ENCODE data around the gene KCNMA1. TPM values are rescaled to one million over a fixed set of nuclear protein-coding genes. Genes with fewer than 3 reads are reported as not detected.
A peak's percentile ranks its signal among the peaks of the same experiment; 100 is the strongest.

KCNMA1 gene
- total RNA-seq, 1 donor from 2014 or later = not detected

DNA sequence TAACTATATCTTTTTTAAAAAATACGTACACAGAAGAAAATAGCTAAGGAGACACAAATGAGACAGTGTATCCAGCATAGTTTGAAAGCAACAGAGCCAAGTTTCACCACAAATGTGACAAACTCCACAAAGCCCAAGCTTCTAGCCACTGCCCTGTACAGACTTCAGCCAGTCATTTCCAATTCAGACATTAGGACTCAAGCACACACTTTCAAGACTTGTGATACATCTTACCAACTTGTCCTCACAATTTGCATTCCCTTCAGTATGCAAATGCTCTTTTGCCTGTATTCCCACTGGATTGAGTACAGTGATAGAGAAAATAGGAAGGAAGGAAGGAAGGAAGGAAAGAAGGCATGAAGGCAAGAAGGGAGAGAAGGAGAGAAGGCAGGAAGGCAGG is 510.4 kb downstream of the KCNMA1 start:
- no peak for DNase-seq (ENCODE audit: low read depth in 2 of 2)

DNA sequence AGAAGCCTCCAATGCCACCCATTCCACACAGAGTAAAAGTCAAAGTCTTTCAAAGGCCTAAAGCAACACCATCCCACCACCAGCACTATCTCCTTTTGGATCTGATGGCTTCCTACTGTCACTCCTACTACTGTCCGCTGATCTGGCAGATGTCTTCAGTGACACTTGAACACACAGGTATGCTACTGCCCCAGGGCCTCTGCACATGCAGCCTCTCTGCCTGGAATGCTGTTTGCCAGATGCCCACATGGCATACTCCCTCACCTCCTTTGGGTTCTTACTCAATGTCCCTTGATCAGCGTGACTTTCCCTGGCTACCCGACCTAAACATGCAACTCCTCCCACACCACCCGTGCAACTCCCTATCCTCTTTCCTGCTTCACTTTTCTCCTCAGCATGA is 512.4 kb downstream of the KCNMA1 start:
- DNase-seq (ENCODE audit: low read depth in 2 of 2) = no peak

DNA sequence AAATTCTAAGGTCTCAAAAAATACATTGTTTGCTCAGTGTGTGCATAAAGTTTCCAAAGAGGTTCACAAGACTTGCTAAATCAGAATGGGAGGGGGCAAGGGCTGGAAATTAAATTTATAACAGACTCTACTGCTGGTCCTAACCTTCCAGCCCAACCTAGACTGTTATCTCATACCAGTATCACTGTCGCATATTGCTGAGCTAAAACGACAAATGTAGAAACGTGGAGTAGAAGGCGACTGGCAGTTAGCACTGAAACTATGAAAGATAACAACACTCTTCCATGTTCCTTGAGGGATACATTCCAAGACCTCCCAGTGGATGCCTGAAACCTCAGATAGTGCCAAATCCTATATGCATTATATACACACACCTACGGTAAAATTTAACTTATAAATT is 514.3 kb downstream of the KCNMA1 start:
- DNase-seq (ENCODE audit: low read depth in 2 of 2) = no peak

DNA sequence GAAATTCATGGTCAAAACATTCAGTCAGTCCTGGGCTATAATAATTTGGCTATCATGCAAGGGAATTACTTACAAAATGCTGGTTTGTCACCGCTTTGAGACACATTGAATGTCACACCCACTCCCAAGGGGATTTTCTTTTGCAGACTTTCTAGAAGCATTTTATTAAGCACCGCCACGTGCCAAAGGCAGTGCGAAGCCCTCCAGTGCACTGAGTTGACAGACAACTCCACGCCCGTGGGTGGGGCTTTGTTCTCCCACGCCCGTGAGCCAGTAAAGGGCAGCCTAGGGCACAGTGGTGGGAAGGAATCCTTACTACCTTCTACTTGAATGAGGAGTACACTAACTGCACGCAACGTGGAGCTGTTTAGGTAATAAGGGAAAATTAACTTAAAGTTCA is 515.8 kb downstream of the KCNMA1 start:
- no peak for DNase-seq (ENCODE audit: low read depth in 2 of 2)

DNA sequence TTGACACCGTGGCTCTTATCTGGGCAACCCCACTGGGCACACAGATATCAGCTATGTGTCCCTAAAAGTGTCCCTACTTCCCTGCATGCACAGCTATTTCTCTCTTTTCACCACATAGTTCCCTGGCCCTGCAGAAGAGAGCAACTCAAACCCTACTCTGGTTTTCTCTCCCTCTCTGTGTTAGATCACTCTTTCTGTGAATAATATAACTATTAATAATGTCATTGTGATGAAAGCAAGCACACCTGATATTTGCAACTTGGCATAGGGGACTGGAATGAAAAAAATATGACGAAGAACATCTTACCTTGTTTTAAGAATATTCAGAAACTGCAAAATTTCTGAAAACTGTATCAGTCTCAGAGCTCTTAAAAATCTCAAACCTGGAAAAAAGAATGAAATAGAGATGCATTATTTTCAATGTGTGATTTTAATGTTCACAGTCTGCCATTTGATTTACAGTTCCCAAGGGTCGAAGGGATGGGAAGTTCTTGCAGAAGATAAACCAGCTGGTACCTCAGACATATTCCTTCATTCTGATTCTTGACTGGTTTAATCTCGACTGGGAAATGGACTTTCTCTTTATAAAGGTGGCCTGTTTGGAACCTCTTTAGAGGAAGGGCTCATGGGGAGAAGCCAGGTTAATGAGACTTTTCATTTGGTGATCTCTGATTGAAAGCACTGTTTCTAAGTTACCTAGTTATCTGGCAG is 516.8 kb downstream of the KCNMA1 start:
- DNase-seq (ENCODE audit: low read depth in 2 of 2) = no peak

DNA sequence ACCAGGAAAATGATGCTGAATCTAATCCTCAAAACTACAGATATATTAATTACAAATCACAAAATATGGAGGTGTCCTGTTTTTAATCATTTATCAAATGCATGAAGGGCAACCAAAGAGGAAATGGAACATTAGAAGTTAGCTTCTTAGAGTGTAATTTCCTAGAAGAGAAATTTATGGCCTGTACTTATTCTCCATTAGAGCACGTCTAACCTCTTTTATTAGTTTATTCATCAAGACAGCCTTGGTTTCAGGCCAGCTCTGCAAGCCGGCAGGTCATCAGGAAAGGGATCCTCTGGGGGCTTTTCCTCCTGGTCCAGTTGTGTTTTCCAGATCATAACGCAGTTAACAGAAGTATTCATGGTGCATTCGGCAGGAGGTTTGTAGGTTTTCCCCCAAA is 517.6 kb downstream of the KCNMA1 start:
- DNase-seq (ENCODE audit: low read depth in 2 of 2) = no peak

DNA sequence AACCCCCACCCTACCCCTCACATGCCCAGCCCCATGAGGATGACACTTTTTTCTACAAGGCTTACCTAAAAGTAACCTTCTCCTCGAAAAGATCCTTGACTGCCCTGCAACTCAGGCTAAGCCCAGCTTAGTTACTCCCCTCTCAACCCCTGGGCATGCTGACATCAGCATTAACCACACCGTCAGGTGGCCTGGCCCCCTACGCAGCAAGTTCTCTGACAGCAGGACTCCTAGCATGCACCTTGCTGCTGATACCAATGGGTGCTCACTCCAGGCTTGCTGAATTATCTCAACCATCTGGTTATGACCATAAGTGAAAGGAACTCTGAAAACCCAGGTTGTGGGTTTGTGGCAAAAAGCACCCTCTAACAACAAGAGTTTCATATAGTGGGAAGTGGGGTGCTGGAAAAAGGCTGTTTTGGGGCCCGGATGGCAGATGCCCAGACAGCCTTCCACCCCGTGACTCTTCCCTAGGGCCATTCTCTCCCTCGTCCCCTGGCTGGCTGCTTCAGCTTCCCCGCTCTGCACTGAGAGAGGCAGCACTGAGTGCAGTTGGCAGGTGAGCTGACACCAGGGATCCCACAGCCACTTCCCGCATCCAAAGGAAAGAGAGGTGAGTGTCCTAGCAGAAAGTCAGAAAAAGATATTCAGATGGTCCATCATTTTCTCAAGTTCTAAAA is 518.9 kb downstream of the KCNMA1 start:
- no peak for DNase-seq (ENCODE audit: low read depth in 2 of 2)

DNA sequence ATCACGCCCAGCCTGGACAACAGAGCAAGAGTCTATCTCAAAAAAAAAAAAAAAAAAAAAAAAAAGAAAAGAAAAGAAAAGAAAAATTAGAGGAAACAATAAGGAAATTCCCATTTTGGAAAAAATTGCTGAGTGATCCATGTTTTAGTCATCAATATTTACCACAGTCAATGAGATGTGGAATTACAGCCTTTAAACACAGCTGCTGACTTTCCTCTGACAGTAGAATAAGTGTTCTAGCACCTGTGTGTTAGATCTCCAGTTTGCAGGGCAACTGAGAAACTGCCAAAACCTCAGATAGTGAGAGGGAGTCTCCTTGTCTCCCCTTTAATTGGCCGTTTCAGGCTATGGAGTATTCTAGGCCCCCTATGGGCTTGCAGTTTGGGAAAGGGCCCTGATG is 520.1 kb downstream of the KCNMA1 start:
- DNase-seq (ENCODE audit: low read depth in 2 of 2) = no peak

DNA sequence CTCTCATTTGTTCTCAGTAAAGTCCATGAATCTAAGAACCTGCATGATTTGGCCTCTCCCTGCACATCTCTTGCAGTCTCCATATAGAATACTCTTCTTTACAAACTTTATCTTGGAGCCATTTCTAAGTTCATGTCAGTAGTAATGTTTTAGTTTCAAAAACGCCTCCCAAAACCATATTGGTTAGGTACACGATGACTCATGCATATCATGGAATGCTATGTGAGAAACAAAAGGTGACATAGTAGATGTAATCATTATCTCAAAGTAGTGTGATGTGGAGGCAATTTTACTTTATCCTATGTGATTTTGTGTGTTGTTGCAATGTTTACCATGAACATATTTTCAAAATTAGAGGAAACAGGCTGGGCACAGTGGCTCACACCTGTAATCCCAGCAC is 520.7 kb downstream of the KCNMA1 start:
- no peak for DNase-seq (ENCODE audit: low read depth in 2 of 2)

DNA sequence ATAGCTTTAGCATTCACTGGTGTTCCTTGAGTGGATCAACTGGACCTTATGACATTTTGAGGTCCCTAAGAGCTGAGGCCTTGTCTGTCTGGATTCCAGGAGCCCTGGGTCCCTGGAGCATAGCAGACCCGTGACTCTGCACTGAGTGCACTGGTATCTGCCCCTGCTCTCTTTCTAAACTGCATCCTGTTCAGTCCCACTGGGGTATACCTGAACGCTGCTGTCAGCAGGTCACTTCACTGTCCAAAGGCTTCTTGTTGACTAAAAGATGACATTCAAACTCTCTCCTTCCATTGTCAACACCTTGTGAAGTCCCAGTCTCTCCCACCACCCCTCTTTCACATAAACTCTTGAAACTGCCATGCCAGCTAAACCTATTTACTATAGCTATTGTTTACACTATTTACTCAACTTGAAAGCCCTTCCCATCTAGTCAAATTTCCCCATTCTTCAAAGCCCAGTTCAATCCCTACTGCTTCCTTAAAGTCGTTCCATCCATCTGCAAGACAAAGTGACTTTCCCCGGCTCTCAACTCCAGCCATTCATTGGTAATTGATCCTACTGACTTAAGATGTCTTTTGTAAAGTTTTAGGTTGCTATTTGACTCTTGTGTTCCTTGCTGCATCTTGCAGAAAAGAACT is 523.3 kb downstream of the KCNMA1 start:
- no peak for DNase-seq (ENCODE audit: low read depth in 2 of 2)

DNA sequence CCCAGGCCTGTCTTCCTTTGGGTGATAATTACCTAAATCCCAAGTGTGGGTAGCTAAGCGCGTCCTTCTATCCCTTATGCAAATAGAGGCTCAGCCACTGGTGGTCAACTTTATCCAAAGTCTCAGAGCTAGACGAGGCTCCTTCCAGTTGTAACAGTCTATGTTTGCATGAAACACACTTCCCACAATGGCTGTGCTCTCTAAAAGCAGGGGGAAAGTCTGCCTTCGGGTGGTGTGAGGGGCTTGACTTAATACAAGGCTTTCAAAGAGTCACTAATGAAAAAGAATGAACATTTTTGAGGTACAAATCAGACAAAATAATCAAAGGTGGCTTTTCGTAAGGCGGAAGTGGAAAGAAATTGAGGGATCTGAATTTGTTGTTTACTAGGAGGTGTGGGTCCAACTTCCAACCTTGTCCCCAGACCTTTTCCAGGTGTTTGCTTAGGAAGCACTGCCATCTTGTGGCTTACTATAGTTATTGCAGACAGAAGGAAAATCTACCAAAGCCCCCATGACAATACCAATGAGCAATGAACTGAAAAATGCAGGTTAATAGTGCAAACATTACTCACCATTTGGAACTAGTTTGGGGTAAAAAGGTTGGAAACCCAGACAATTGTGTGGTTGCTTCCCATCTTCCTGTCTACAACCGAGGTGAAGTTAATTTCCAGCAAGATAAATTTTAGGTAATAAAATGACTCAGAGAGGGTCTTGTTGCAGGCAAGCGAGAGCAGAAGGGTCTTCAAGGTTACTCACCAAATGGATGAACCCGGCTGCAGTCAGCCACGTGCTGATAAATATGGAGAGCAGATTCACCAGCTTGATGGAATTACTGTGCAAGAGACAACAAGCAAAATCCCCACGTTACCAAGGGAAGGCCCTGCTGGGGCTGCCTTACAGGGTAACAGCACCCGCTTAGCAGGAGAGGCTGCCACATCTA is 525.7 kb downstream of the KCNMA1 start:
- peak; percentile 76 to 87 for DNase-seq (ENCODE audit: low read depth in 2 of 2)

DNA sequence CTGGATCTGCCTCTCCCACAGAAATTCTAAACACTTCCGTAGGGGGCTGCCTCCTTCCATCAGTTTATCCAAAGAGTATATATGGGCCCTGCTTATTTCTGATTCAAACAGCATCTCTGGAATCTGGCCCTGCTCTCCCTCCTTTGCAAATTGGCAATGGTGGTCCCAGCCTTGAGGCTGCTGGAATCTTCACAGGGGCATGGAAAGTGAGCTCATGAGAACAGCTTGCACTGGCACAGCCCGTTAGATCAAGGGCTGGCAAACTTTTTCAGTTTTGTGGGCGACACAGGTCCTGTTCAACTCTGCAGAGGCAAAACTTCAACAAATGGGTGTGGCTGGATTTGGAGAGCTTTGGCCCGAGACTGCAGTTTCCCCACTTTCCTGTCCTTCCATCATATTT is 526.9 kb downstream of the KCNMA1 start:
- DNase-seq (ENCODE audit: low read depth in 2 of 2) = no peak

DNA sequence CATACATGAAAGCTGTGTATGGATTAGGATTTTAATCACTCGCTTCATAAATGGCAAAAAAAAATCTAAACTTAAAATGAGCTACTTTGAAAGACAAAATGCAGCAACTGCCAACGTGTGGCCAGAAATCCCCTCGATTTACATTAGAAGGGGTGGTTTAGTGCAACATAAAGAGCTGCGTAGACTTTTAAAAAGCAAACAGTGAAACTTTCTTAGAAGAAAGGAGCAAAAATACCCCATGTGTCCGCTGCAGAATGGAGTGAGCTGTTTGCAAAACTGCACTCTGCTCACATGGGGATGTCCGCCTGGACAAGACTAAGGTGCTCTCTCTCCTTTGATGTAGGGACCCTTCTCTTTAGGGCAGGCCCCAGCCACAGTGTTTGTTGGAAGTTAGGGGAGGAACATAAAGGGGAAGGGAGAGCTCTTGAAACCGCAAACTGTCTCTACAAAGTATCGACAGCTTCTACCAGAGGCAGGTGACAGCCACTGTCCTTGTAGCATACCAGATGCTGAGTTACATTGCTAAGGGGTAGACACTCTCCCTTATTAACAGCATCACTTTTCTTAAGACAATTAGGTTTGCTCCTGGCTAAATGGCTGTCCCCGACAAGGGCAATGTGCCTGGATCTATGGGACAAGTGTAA is 528.1 kb downstream of the KCNMA1 start:
- no peak for DNase-seq (ENCODE audit: low read depth in 2 of 2)

DNA sequence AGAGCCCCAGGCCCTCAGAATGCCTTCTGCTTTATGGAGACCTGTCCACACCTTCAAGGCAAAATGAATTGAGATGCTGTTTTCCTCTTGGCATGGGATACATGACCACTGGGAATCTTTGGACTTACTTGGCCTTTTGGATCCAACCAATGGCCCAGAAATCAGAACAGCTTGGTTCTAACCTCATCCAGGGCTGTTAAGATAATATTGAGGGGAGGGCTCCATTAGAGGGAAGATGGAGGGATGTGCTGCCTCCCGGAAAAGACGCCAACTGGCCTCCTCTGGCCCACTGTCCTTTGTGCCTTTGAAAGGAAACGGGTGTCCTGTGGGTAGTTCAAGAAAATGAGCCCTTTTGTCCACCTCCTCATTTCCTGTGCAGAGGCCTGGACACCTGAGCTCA is 530.9 kb downstream of the KCNMA1 start:
- no peak for DNase-seq (ENCODE audit: low read depth in 2 of 2)

DNA sequence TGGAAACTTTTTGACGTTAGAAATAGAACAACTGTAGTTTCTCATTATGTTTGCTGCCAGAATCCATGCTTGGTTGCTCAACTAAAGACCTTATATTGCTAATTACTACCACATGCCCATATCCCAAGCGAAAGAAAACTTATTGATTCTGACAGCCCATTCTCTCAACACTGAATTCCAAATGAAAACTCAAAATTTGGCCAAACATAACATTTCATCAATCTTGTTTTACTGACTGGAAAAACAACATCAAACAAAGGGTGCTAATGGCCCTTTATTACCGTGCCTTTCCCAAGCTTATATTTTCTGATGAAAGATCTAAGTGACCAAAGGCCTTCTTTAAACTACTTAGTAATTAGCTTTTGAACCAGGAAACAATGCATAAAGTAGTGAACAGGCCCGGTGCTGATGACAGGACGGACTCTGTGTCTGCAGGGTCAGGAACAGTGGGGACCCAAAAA is 531.8 kb downstream of the KCNMA1 start:
- no peak for DNase-seq (ENCODE audit: low read depth in 2 of 2)

DNA sequence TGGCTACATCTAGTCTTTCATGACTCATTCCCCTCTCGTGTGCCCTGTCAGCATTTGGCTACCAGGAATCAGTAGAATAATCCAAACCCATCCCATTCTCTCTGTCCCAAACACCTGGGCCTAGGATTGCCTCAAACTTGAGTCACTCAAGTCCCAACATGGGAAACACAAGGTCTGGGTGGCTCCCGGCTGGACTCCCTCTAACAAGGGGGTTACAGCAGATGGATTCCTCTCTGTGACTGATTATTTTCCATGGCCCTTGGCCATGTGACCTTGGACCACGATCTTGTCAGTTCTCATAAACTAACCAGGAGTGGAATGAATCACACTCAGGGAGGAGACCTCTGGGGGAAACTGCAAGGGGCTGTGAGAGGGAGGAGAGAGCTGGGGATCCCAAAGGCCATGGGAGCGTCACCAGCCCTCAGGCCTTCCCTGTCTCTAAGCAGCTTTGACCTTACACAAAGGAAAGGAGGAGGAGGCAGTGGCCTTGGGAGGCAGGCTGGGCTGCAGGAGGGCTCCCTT is 533.1 kb downstream of the KCNMA1 start:
- peak; percentile 45 to 74 for DNase-seq (ENCODE audit: low read depth in 2 of 2)

DNA sequence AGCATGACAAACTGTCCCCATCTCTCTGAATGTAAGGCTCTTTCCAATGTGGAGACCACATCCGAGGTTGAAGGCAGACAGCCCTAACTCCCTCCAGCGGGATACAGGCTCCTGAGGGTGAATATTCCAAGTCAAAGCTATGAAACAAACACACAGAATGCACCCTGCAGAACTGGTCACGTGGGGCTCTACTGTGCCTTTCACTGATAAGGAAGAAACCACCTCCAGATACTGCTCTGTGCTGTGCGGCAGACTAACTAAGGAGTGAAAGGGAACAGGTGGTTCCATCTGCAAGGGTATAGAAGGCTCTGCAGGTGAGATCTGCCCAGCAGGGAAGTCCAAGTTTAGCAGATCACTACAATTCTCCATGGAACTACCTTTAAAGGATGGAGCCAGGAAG is 534.4 kb downstream of the KCNMA1 start:
- no peak for DNase-seq (ENCODE audit: low read depth in 2 of 2)

DNA sequence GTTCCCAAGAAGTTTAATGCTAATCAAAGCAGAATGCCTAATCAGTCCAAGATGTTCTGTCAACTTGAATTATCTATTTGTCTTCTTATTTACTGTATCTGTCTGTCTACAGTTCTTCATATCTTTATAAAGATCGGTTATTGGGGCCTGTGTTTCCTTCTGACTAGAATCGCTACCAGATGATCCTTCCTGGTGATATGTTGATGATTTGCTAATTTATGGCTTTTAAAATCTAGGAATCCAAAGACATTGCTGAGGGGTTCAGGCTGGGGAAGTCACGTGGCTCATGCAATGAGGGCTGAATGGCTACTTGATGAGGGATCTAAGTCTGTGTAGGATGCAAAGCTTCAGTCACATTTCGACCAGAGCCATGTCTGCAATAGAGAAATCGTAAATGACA is 536.3 kb downstream of the KCNMA1 start:
- no peak for DNase-seq (ENCODE audit: low read depth in 2 of 2)

DNA sequence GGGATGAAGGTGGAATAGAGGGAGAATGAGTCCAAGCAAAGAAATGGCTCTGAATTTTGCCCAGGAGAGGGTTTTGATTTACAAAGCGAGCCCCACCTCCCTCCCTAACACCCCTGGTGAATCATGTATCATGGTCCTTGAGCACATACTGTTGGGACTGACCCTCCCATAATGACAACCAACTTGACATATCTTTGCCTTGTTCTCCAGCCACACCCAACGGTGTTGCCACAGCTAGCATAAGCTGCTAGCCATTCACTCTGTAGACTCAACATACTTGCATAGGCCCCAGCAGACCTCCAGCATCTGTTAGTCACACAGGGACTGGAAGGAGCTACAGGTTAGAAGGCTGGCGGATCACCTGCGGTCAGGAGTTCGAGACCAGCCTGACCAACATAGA is 538.5 kb downstream of the KCNMA1 start:
- no peak for DNase-seq (ENCODE audit: low read depth in 2 of 2)

DNA sequence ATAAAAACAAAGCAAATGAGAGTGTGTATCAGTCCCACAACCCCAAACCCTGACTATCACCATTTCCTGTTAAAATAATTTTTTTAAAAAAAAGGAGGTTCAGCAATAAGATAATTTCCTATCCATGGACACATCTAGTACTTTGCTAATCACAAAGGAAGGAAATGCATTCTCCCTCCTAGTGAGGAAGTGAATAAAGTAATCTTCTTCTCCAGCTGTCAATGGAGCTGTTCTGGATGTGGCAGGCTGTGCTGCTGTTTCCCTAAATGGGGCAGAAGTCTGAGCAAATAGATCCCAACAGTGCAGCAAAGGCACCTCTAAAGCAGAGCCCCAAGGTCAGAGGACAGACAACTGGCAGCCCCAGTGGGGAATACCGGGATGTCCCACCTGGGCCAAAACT is 540.0 kb downstream of the KCNMA1 start:
- DNase-seq (ENCODE audit: low read depth in 2 of 2) = peak in 1 of 2 donors; percentile 16

DNA sequence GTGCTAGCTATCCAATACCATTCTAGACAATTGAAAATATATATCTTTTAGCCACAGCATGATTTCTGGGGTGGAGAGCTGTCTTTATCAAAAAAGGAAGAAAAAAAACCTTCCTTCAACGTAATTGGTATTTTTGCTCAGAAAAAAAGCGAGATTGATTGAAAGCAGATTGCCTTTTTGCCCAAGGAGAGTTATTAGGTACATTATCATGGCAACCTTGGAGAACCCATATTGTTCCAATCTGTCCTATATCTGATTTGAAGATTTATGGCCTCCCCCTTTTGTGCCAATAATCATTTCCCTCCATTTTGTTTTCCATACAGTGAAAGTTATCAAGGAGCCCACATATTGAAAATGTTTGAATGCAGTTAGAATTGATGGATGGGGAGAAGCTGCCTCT is 544.5 kb downstream of the KCNMA1 start:
- no peak for DNase-seq (ENCODE audit: low read depth in 2 of 2)

All from lung microvascular endothelial cell (primary cell).